Erythroblast (primary cell): ENCODE results near the gene LCOR.

Experiments
- GATA1 ChIP-seq: IDR thresholded peaks from 2 replicates; pipeline ENCODE4 v1.6.1; 2011; ENCODE audit warnings: low read depth, mild to moderate bottlenecking, control low read depth, low read length, moderate library complexity
- POLR2A ChIP-seq: IDR thresholded peaks from 2 replicates; pipeline ENCODE4 v1.6.1; 2011; ENCODE audit warnings: mild to moderate bottlenecking, low read length

DNA sequence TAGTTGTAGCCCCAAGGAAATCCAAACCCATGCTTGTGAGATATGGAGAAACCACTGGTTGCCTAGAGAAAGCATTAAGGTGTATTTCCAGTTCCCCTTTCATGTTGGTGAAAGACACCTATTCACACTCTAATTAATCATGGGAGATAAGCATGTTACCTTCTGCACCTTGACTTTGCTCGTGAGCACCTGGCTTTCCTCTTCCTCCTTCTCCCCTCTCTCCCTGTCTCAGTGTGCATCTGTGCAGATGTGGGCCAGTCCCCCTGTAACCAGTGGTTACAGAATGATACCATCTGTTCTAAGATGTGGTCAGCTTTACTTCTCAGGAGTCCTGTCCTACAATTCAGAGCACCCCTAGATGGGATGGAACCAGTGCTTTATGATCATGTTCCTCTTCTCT is 160.6 kb downstream of the LCOR start:
- TF ChIP-seq POLR2A (no peak), GATA1 (no peak)
